Ectodermal cell (in vitro differentiated cells): ENCODE measurements around the gene HAUS7.

ENCODE experiments used
- H3K27ac ChIP-seq: 2 replicates; pipeline ENCODE4 v1.7.0; 2013; ENCODE audit warnings: mild to moderate bottlenecking, low read depth, low read length; ENCODE audit not compliant: insufficient read depth, poor library complexity, severe bottlenecking
- H3K27me3 ChIP-seq: 2 replicates; pipeline ENCODE4 v1.7.0; 2013; ENCODE audit warnings: mild to moderate bottlenecking, low read length; ENCODE audit not compliant: insufficient read depth, control insufficient read depth, poor library complexity, severe bottlenecking
- H3K36me3 ChIP-seq: one replicate; pipeline ENCODE4 v1.7.0; 2013; ENCODE audit warnings: low read length; ENCODE audit not compliant: control insufficient read depth, insufficient read depth
- H3K4me1 ChIP-seq: one replicate; pipeline ENCODE4 v1.7.0; 2013; ENCODE audit warnings: low read length; ENCODE audit not compliant: control insufficient read depth, insufficient read depth
- H3K4me3 ChIP-seq: 2 replicates; pipeline ENCODE4 v1.7.0; 2013; ENCODE audit warnings: low read depth, low read length, control low read depth; ENCODE audit not compliant: insufficient read depth
- H3K9me3 ChIP-seq: 2 replicates; pipeline ENCODE4 v1.7.0; 2013; ENCODE audit warnings: mild to moderate bottlenecking, low read length, moderate library complexity; ENCODE audit not compliant: control insufficient read depth
- WGBS, 2 experiments: methylation state at CpG; one replicate each; pipeline ENCODE4 v1.1.7; 2013; ENCODE audit warnings: missing lambda C conversion rate in 2 of 2; 5-methylcytosine and 5-hydroxymethylcytosine counted together

Gene HAUS7

GRCh38 chrX:153448556-153449367 lies 21.6 kb downstream of the HAUS7 start:
- Histone ChIP-seq H3K4me1 (no peaks in the 10 kb centered on the region), H3K9me3 (no peaks in the 10 kb centered on the region), H3K4me3 (no peak overlapping the region), H3K36me3 (no peaks in the 10 kb centered on the region), H3K27me3 (no peaks in the 10 kb centered on the region), H3K27ac (no peak overlapping the region)
- 93% methylated on average over 19 to 21 of the region's 21 CpGs for WGBS, 2 experiments

GRCh38 chrX:153447581-153447960 lies 22.8 kb downstream of the HAUS7 start:
- no peaks in the 10 kb centered on the region for H3K27me3 ChIP-seq
- no peaks in the 10 kb centered on the region for H3K36me3 ChIP-seq
- WGBS, 2 experiments: 87 to 92% methylated on average over 6 to 8 of the region's 8 CpGs
- H3K9me3 ChIP-seq: no peaks in the 10 kb centered on the region
- no peaks in the 10 kb centered on the region for H3K4me1 ChIP-seq
- H3K4me3 ChIP-seq: no peak overlapping the region
- no peak overlapping the region for H3K27ac ChIP-seq

- WGBS, 2 experiments: 95 to 96% methylated on average over 17 of the region's 17 CpGs
- H3K4me1 ChIP-seq: no peaks in the 10 kb centered on the region
- H3K27me3 ChIP-seq: no peaks in the 10 kb centered on the region
- H3K9me3 ChIP-seq: no peaks in the 10 kb centered on the region
- H3K36me3 ChIP-seq: no peaks in the 10 kb centered on the region
- H3K27ac ChIP-seq: no peak overlapping the region
- no peak overlapping the region for H3K4me3 ChIP-seq
These were observed 23.3 kb downstream of the HAUS7 start for GRCh38 chrX:153446950-153447580.

- Histone ChIP-seq H3K4me3 (no peak overlapping the region), H3K4me1 (no peaks in the 10 kb centered on the region), H3K27ac (no peak overlapping the region), H3K9me3 (no peaks in the 10 kb centered on the region), H3K27me3 (no peaks in the 10 kb centered on the region), H3K36me3 (no peaks in the 10 kb centered on the region)
- 92 to 94% methylated on average over 10 of the region's 10 CpGs for WGBS, 2 experiments
These were observed 23.8 kb downstream of the HAUS7 start for GRCh38 chrX:153446636-153446936.

GRCh38 chrX:153445856-153446635 lies 24.3 kb downstream of the HAUS7 start, which contains the start of gene TREX2:
TREX2 (minus strand) TSS chrX:153446056; CDS start chrX:153445430, 626 bp downstream.
- 89 to 92% methylated on average over 30 of the region's 30 CpGs for whole genome bisulfite sequencing, 2 experiments
- Histone ChIP-seq H3K36me3 (no peaks in the 10 kb centered on the region), H3K27me3 (no peaks in the 10 kb centered on the region), H3K4me1 (no peaks in the 10 kb centered on the region), H3K27ac (no peak within 1 kb of the TSS), H3K4me3 (no peak within 1 kb of the TSS), H3K9me3 (no peaks in the 10 kb centered on the region)

- no peak overlapping the region for H3K4me3 ChIP-seq
- no peaks in the 10 kb centered on the region for H3K36me3 ChIP-seq
- no peak overlapping the region for H3K27ac ChIP-seq
- no peaks in the 10 kb centered on the region for H3K27me3 ChIP-seq
- WGBS, 2 experiments: 94 to 95% methylated on average over 35 of the region's 35 CpGs
- H3K9me3 ChIP-seq: no peaks in the 10 kb centered on the region
- H3K4me1 ChIP-seq: no peaks in the 10 kb centered on the region
These were observed 25.1 kb downstream of the HAUS7 start for GRCh38 chrX:153445106-153445855.

- H3K36me3 ChIP-seq: no peaks in the 10 kb centered on the region
- no peak overlapping the region for H3K4me3 ChIP-seq
- no peaks in the 10 kb centered on the region for H3K27me3 ChIP-seq
- H3K27ac ChIP-seq: no peak overlapping the region
- WGBS, 2 experiments: 95 to 96% methylated on average over 37 of the region's 37 CpGs
- no peaks in the 10 kb centered on the region for H3K4me1 ChIP-seq
- H3K9me3 ChIP-seq: no peaks in the 10 kb centered on the region
These were observed 25.9 kb downstream of the HAUS7 start for GRCh38 chrX:153444333-153445011.

GRCh38 chrX:153443476-153444332 lies 26.7 kb downstream of the HAUS7 start:
- H3K4me3 ChIP-seq: no peak overlapping the region
- H3K27ac ChIP-seq: no peak overlapping the region
- no peaks in the 10 kb centered on the region for H3K27me3 ChIP-seq
- H3K9me3 ChIP-seq: no peaks in the 10 kb centered on the region
- WGBS, 2 experiments: 91 to 93% methylated on average over 25 of the region's 25 CpGs
- H3K4me1 ChIP-seq: no peaks in the 10 kb centered on the region
- no peaks in the 10 kb centered on the region for H3K36me3 ChIP-seq

- no peak overlapping the region for H3K4me3 ChIP-seq
- WGBS, 2 experiments: 90 to 91% methylated on average over 5 of the region's 5 CpGs
These were observed 27.9 kb downstream of the HAUS7 start for GRCh38 chrX:153442463-153442862.

More at GRCh38 chrX:153442463-153442862, 27.9 kb downstream of the HAUS7 start:
- no peaks in the 10 kb centered on the region for H3K27me3 ChIP-seq
- H3K27ac ChIP-seq: no peak overlapping the region
- no peaks in the 10 kb centered on the region for H3K36me3 ChIP-seq
- H3K9me3 ChIP-seq: no peaks in the 10 kb centered on the region
- H3K4me1 ChIP-seq: no peaks in the 10 kb centered on the region
